Astrocyte of the hippocampus (primary cell): ENCODE data around the gene WDR59.
A peak's percentile ranks its signal among the peaks of the same experiment; 100 is the strongest.
"Not testable (repeated sequence)": the region's sequence is repeated elsewhere in the genome, so short reads cannot be mapped to it uniquely, and the experiment has no call there.

Source experiments
- DNase-seq: peaks from one replicate; pipeline ENCODE4 v3.0.0; 2011; ENCODE audit warnings: low read depth, low spot score

Gene WDR59

GRCh38 chr16:75013123-75013522 lies 28.2 kb upstream of the WDR59 start:
- not testable (repeated sequence) for DNase-seq

- no peak for DNase-seq
These were observed 27.6 kb upstream of the WDR59 start for GRCh38 chr16:75012380-75013081.

- DNase-seq = peak; percentile 90
These were observed 26.8 kb upstream of the WDR59 start for GRCh38 chr16:75011634-75012307.

- DNase-seq = no peak
These were observed 25.5 kb upstream of the WDR59 start for GRCh38 chr16:75010427-75010826.

GRCh38 chr16:75007443-75007842 lies 22.5 kb upstream of the WDR59 start:
- no peak for DNase-seq

- DNase-seq = no peak
These were observed 20.8 kb upstream of the WDR59 start for GRCh38 chr16:75005697-75006096.

GRCh38 chr16:75004460-75004859 lies 19.5 kb upstream of the WDR59 start:
- DNase-seq = no peak

GRCh38 chr16:75003931-75004330 lies 19.0 kb upstream of the WDR59 start:
- DNase-seq = no peak

- DNase-seq = no peak
These were observed 17.6 kb upstream of the WDR59 start for GRCh38 chr16:75002474-75002873.

- peak; percentile 52 for DNase-seq
These were observed 15.7 kb upstream of the WDR59 start for GRCh38 chr16:75000481-75001081.

GRCh38 chr16:74999609-75000480 lies 14.9 kb upstream of the WDR59 start:
- peak; percentile 70 for DNase-seq

GRCh38 chr16:74999219-74999608 lies 14.3 kb upstream of the WDR59 start:
- no peak for DNase-seq

- peak; percentile 93 for DNase-seq
These were observed 13.7 kb upstream of the WDR59 start, which contains the start of gene ZNRF1 for GRCh38 chr16:74998481-74999218. Gene ZNRF1 (plus strand): TSS chr16:74999024. CDS start chr16:74999672, 648 bp downstream.

GRCh38 chr16:74997042-74997491 lies 12.1 kb upstream of the WDR59 start:
- DNase-seq = no peak

- no peak for DNase-seq
These were observed 11.1 kb upstream of the WDR59 start for GRCh38 chr16:74995986-74996385.

- no peak for DNase-seq
These were observed 6.9 kb upstream of the WDR59 start for GRCh38 chr16:74991593-74992403.

- no peak for DNase-seq
These were observed 6.3 kb upstream of the WDR59 start for GRCh38 chr16:74991268-74991592.

GRCh38 chr16:74990832-74991231 lies 5.9 kb upstream of the WDR59 start:
- DNase-seq = no peak

GRCh38 chr16:74989864-74990263 lies 4.9 kb upstream of the WDR59 start:
- not testable (repeated sequence) for DNase-seq

GRCh38 chr16:74987027-74987681 lies 2.2 kb upstream of the WDR59 start:
- DNase-seq = no peak
